ENCODE measurements around the gene MAP3K15.
"Not testable (repeated sequence)": the region's sequence is repeated elsewhere in the genome, so short reads cannot be mapped to it uniquely, and the experiment has no call there.

Gene MAP3K15

GRCh38 chrX:19457662-19458061 is 57.6 kb downstream of the MAP3K15 start:
- H3K4me3 ChIP-seq (ENCODE audit: insufficient read length, low read depth), result no peak overlapping the region
- no peaks in the 10 kb centered on the region for H3K4me1 ChIP-seq (ENCODE audit: insufficient read depth, insufficient read length)
- TF ChIP-seq ZNF274 (IDR thresholded peaks at IDR 0.05; ENCODE audit: low read depth, low read length), result no peak
- no peak for TF ChIP-seq SUZ12 (IDR thresholded peaks at IDR 0.05; ENCODE audit: extremely low read depth, insufficient read depth, insufficient read length)
- no peak for TF ChIP-seq YY1 (IDR thresholded peaks at IDR 0.05; ENCODE audit: insufficient read depth, insufficient read length)
- H3K9ac ChIP-seq (ENCODE audit: insufficient read length, low read depth), result no peak overlapping the region
- no peaks in the 10 kb centered on the region for H3K27me3 ChIP-seq (ENCODE audit: insufficient read depth, insufficient read length)
- no peaks in the 10 kb centered on the region for H3K9me3 ChIP-seq (ENCODE audit: insufficient read depth, low read length)
- no peak for DNase-seq (ENCODE audit: low read depth, low spot score)
- H3K36me3 ChIP-seq (ENCODE audit: insufficient read depth, insufficient read length, low read length), result peaks cover 13% of the 10 kb centered on the region

- H3K4me3 ChIP-seq (ENCODE audit: insufficient read length, low read depth), result no peak overlapping the region
- H3K4me1 ChIP-seq (ENCODE audit: insufficient read depth, insufficient read length), result peaks cover 2% of the 10 kb centered on the region
- no peaks in the 10 kb centered on the region for H3K9me3 ChIP-seq (ENCODE audit: insufficient read depth, low read length)
- no peaks in the 10 kb centered on the region for H3K36me3 ChIP-seq (ENCODE audit: insufficient read depth, insufficient read length, low read length)
- H3K27me3 ChIP-seq (ENCODE audit: insufficient read depth, insufficient read length), result no peaks in the 10 kb centered on the region
- TF ChIP-seq SUZ12 (IDR thresholded peaks at IDR 0.05; ENCODE audit: extremely low read depth, insufficient read depth, insufficient read length) (no peak), YY1 (IDR thresholded peaks at IDR 0.05; ENCODE audit: insufficient read depth, insufficient read length) (no peak), ZNF274 (IDR thresholded peaks at IDR 0.05; ENCODE audit: low read depth, low read length) (no peak)
- H3K9ac ChIP-seq (ENCODE audit: insufficient read length, low read depth), result no peak overlapping the region
- DNase-seq (ENCODE audit: low read depth, low spot score), result no peak
Observed at GRCh38 chrX:19448077-19448476, 67.2 kb downstream of the MAP3K15 start.

DNA sequence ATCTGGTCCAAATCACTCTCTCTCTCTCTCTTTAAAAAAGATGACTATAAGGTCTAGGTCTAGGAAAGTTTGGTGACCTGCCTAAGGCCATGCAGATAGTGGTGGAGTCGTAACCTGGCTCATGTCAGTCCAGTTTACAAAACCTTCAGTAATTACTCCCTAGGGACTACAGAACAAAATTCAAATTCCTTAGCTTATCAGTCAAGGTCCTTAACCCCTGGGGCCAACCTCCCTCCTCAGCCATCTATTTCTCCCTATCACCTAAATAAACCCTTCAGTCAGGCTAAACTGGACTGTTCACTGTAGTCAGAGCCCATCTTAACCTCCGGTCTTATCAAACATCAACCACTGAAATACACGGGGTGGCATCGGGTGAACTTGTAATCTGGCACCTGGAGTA is 68.9 kb downstream of the MAP3K15 start:
- H3K9me3 ChIP-seq (ENCODE audit: insufficient read depth, low read length), result no peaks in the 10 kb centered on the region
- no peak overlapping the region for H3K4me3 ChIP-seq (ENCODE audit: insufficient read length, low read depth)
- TF ChIP-seq ZNF274 (IDR thresholded peaks at IDR 0.05; ENCODE audit: low read depth, low read length) (no peak), SUZ12 (IDR thresholded peaks at IDR 0.05; ENCODE audit: extremely low read depth, insufficient read depth, insufficient read length) (no peak), YY1 (IDR thresholded peaks at IDR 0.05; ENCODE audit: insufficient read depth, insufficient read length) (no peak)
- no peak for DNase-seq (ENCODE audit: low read depth, low spot score)
- no peak overlapping the region for H3K9ac ChIP-seq (ENCODE audit: insufficient read length, low read depth)
- H3K27me3 ChIP-seq (ENCODE audit: insufficient read depth, insufficient read length), result no peaks in the 10 kb centered on the region
- peaks cover 2% of the 10 kb centered on the region for H3K4me1 ChIP-seq (ENCODE audit: insufficient read depth, insufficient read length)
- H3K36me3 ChIP-seq (ENCODE audit: insufficient read depth, insufficient read length, low read length), result no peaks in the 10 kb centered on the region

DNA sequence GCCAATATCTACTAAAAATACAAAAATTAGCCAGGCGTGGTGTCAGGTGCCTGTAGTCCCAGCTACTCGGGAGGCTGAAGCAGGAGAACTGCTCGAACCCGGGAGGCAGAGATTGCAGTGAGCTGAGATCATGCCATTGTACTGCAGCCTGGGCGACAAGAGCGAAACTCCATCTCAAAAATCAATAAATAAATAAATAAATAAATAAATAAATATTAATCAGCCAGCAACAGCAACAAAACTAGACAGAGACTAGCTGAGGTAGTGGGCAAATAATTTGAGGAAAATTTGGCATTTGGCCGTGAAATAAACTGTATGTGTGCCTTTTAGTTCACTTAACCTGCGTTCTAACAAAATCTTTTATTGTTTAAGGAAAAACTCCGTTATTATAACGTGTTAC is 69.5 kb downstream of the MAP3K15 start:
- not testable (repeated sequence) for H3K4me1 ChIP-seq (ENCODE audit: insufficient read depth, insufficient read length); DNase-seq (ENCODE audit: low read depth, low spot score); H3K27me3 ChIP-seq (ENCODE audit: insufficient read depth, insufficient read length); H3K4me3 ChIP-seq (ENCODE audit: insufficient read length, low read depth); H3K9ac ChIP-seq (ENCODE audit: insufficient read length, low read depth); H3K9me3 ChIP-seq (ENCODE audit: insufficient read depth, low read length); H3K36me3 ChIP-seq (ENCODE audit: insufficient read depth, insufficient read length, low read length)

- TF ChIP-seq YY1 (IDR thresholded peaks at IDR 0.05; ENCODE audit: insufficient read depth, insufficient read length), result no peak
- no peak for TF ChIP-seq ZNF274 (IDR thresholded peaks at IDR 0.05; ENCODE audit: low read depth, low read length)
- TF ChIP-seq SUZ12 (IDR thresholded peaks at IDR 0.05; ENCODE audit: extremely low read depth, insufficient read depth, insufficient read length), result no peak
- Histone ChIP-seq H3K4me3 (ENCODE audit: insufficient read length, low read depth) (no peak overlapping the region), H3K9me3 (ENCODE audit: insufficient read depth, low read length) (no peaks in the 10 kb centered on the region), H3K4me1 (ENCODE audit: insufficient read depth, insufficient read length) (peaks cover 2% of the 10 kb centered on the region), H3K9ac (ENCODE audit: insufficient read length, low read depth) (no peak overlapping the region), H3K27me3 (ENCODE audit: insufficient read depth, insufficient read length) (no peaks in the 10 kb centered on the region), H3K36me3 (ENCODE audit: insufficient read depth, insufficient read length, low read length) (no peaks in the 10 kb centered on the region)
- DNase-seq (ENCODE audit: low read depth, low spot score), result no peak
Observed at GRCh38 chrX:19443869-19444526, 71.3 kb downstream of the MAP3K15 start.

GRCh38 chrX:19440713-19441112 is 74.6 kb downstream of the MAP3K15 start:
- H3K4me1 ChIP-seq (ENCODE audit: insufficient read depth, insufficient read length), result peaks cover 2% of the 10 kb centered on the region
- H3K27me3 ChIP-seq (ENCODE audit: insufficient read depth, insufficient read length), result no peaks in the 10 kb centered on the region
- no peaks in the 10 kb centered on the region for H3K9me3 ChIP-seq (ENCODE audit: insufficient read depth, low read length)
- DNase-seq (ENCODE audit: low read depth, low spot score), result no peak
- no peak overlapping the region for H3K9ac ChIP-seq (ENCODE audit: insufficient read length, low read depth)
- H3K4me3 ChIP-seq (ENCODE audit: insufficient read length, low read depth), result no peak overlapping the region
- H3K36me3 ChIP-seq (ENCODE audit: insufficient read depth, insufficient read length, low read length), result no peaks in the 10 kb centered on the region
- TF ChIP-seq ZNF274 (IDR thresholded peaks at IDR 0.05; ENCODE audit: low read depth, low read length) (no peak), YY1 (IDR thresholded peaks at IDR 0.05; ENCODE audit: insufficient read depth, insufficient read length) (no peak), SUZ12 (IDR thresholded peaks at IDR 0.05; ENCODE audit: extremely low read depth, insufficient read depth, insufficient read length) (no peak)

DNA sequence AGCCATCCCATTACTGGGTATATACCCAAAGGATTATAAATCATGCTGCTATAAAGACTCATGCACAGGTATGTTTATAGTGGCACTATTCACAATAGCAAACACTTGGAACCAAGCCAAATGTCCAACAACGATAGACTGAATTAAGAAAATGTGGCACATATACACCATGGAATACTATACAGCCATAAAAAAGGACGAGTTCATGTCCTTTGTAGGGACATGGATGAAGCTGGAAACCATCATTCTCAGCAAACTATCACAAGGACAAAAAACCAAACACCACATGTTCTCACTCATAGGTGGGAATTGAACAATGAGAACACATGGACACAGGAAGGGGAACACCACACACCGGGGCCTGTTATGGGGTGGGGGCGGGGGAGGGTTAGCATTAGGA is 92.6 kb downstream of the MAP3K15 start:
- H3K36me3 ChIP-seq (ENCODE audit: insufficient read depth, insufficient read length, low read length); H3K4me1 ChIP-seq (ENCODE audit: insufficient read depth, insufficient read length); H3K27me3 ChIP-seq (ENCODE audit: insufficient read depth, insufficient read length); H3K9ac ChIP-seq (ENCODE audit: insufficient read length, low read depth); DNase-seq (ENCODE audit: low read depth, low spot score); H3K9me3 ChIP-seq (ENCODE audit: insufficient read depth, low read length); H3K4me3 ChIP-seq (ENCODE audit: insufficient read length, low read depth): not testable (repeated sequence)

DNA sequence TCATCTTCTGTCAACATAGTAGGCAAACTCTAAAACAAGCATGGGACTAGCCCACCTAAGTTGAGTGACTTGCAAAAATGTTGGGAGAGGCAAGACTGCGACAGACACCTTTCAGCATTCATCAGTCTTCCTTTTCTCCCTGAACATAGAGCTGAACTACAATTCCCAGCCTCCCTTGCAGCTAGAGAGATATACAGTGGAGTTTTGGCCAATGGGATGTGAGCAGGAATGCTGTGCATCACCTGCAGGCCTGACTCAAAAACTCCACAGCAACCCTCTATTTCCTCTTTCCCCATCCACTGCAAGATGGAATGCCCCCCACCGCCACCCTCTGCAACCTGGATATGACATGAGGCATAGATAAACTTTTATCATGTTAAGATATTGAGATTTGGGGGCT is 105.0 kb downstream of the MAP3K15 start:
- Histone ChIP-seq H3K4me3 (ENCODE audit: insufficient read length, low read depth) (no peak overlapping the region), H3K36me3 (ENCODE audit: insufficient read depth, insufficient read length, low read length) (no peaks in the 10 kb centered on the region)

More for the DNA sequence above, 105.0 kb downstream of the MAP3K15 start:
- no peaks in the 10 kb centered on the region for H3K4me1 ChIP-seq (ENCODE audit: insufficient read depth, insufficient read length)
- peaks cover 11% of the 10 kb centered on the region; the same call in 1 of the 2 replicates for H3K9me3 ChIP-seq (ENCODE audit: insufficient read depth, low read length)
- H3K9ac ChIP-seq (ENCODE audit: insufficient read length, low read depth), result no peak overlapping the region
- H3K27me3 ChIP-seq (ENCODE audit: insufficient read depth, insufficient read length), result no peaks in the 10 kb centered on the region
- TF ChIP-seq YY1 (IDR thresholded peaks at IDR 0.05; ENCODE audit: insufficient read depth, insufficient read length) (no peak), ZNF274 (IDR thresholded peaks at IDR 0.05; ENCODE audit: low read depth, low read length) (no peak), SUZ12 (IDR thresholded peaks at IDR 0.05; ENCODE audit: extremely low read depth, insufficient read depth, insufficient read length) (no peak)
- DNase-seq (ENCODE audit: low read depth, low spot score), result no peak

All from NT2/D1 (cell line).